H9 (cell line): ENCODE measurements around the gene ATXN10. TPM values are rescaled to one million over a fixed set of nuclear protein-coding genes. Genes with fewer than 3 reads are reported as not detected.

Experiments used
- DNase-seq: peaks from one replicate; pipeline ENCODE4 v3.0.0-alpha.2; 2017
- H2AFZ ChIP-seq: one replicate; pipeline ENCODE4 v1.6.1; 2013; ENCODE audit warnings: mild to moderate bottlenecking, low read length, control low read depth, moderate library complexity
- H2AK5ac ChIP-seq: 2 replicates; pipeline ENCODE4 v1.6.1; 2013; ENCODE audit warnings: low read length, control low read depth, mixed read lengths; ENCODE audit not compliant: insufficient read length
- H2BK120ac ChIP-seq: one replicate; pipeline ENCODE4 v1.6.1; 2013; ENCODE audit warnings: low read depth, mild to moderate bottlenecking, low read length, control low read depth, inconsistent platforms; ENCODE audit not compliant: poor library complexity, severe bottlenecking
- H2BK12ac ChIP-seq: 2 replicates; pipeline ENCODE4 v1.6.1; 2013; ENCODE audit warnings: low read length, control low read depth, mixed read lengths, low read depth; ENCODE audit not compliant: insufficient read length
- H2BK15ac ChIP-seq: 2 replicates; pipeline ENCODE4 v1.6.1; 2013; ENCODE audit warnings: low read depth, low read length, control low read depth
- H2BK20ac ChIP-seq: one replicate; pipeline ENCODE4 v1.6.1; 2013; ENCODE audit warnings: low read depth, mild to moderate bottlenecking, low read length, control low read depth, inconsistent platforms; ENCODE audit not compliant: poor library complexity, severe bottlenecking
- H2BK5ac ChIP-seq: 2 replicates; pipeline ENCODE4 v1.6.1; 2013; ENCODE audit warnings: low read length, control low read depth, mixed read lengths; ENCODE audit not compliant: insufficient read length
- H3K14ac ChIP-seq: 2 replicates; pipeline ENCODE4 v1.6.1; 2013; ENCODE audit warnings: low read length, control low read depth; ENCODE audit not compliant: insufficient read depth
- H3K18ac ChIP-seq: 2 replicates; pipeline ENCODE4 v1.6.1; 2013; ENCODE audit warnings: low read depth, mild to moderate bottlenecking, mixed read lengths, low read length, control low read depth; ENCODE audit not compliant: insufficient read length
- H3K23ac ChIP-seq: 2 replicates; pipeline ENCODE4 v1.6.1; 2013; ENCODE audit warnings: low read length, control low read depth, mixed read lengths, low read depth; ENCODE audit not compliant: insufficient read length
- H3K23me2 ChIP-seq: 2 replicates; pipeline ENCODE4 v1.6.1; 2013; ENCODE audit warnings: low read depth, mild to moderate bottlenecking, mixed read lengths, low read length, control low read depth; ENCODE audit not compliant: insufficient read length, poor library complexity, severe bottlenecking
- H3K27ac ChIP-seq: 2 replicates; pipeline ENCODE4 v1.5.1; 2013; ENCODE audit warnings: low read length, control low read depth, mixed read lengths, low read depth; ENCODE audit not compliant: insufficient read length
- H3K27me3 ChIP-seq: 2 replicates; pipeline ENCODE4 v1.6.1; 2013; ENCODE audit warnings: low read length, control low read depth, inconsistent platforms; ENCODE audit not compliant: insufficient read depth
- H3K4ac ChIP-seq: 2 replicates; pipeline ENCODE4 v1.6.1; 2013; ENCODE audit warnings: low read depth, mild to moderate bottlenecking, control low read depth, inconsistent platforms, low read length, moderate library complexity
- H3K4me1 ChIP-seq: 2 replicates; pipeline ENCODE4 v1.6.1; 2013; ENCODE audit warnings: low read length, control low read depth, inconsistent platforms; ENCODE audit not compliant: insufficient read depth
- H3K4me2 ChIP-seq: 2 replicates; pipeline ENCODE4 v1.6.1; 2013; ENCODE audit warnings: low read length, control low read depth, mixed read lengths; ENCODE audit not compliant: insufficient read length, insufficient read depth
- H3K56ac ChIP-seq: 2 replicates; pipeline ENCODE4 v1.6.1; 2013; ENCODE audit warnings: low read depth, mild to moderate bottlenecking, mixed read lengths, low read length, control low read depth; ENCODE audit not compliant: insufficient read length
- H3K79me1 ChIP-seq: 2 replicates; pipeline ENCODE4 v1.6.1; 2013; ENCODE audit warnings: low read depth, mild to moderate bottlenecking, moderate library complexity, low read length, control low read depth, inconsistent platforms; ENCODE audit not compliant: insufficient read depth, poor library complexity, severe bottlenecking
- H3K79me2 ChIP-seq: 2 replicates; pipeline ENCODE4 v1.6.1; 2013; ENCODE audit warnings: low read length, control low read depth, inconsistent platforms; ENCODE audit not compliant: insufficient read depth
- H3K9ac ChIP-seq: 2 replicates; pipeline ENCODE4 v1.6.1; 2013; ENCODE audit warnings: low read length, control low read depth, mixed read lengths; ENCODE audit not compliant: insufficient read length; ENCODE audit errors: extremely low read depth
- H3K9me3 ChIP-seq: one replicate; pipeline ENCODE4 v1.6.1; 2013; ENCODE audit warnings: low read depth, low read length, inconsistent platforms; ENCODE audit not compliant: control insufficient read depth
- H3T11ph ChIP-seq: one replicate; pipeline ENCODE4 v1.6.1; 2013; ENCODE audit warnings: mild to moderate bottlenecking, low read length, control low read depth, inconsistent platforms
- H4K20me1 ChIP-seq: one replicate; pipeline ENCODE4 v1.6.1; 2013; ENCODE audit not compliant: control insufficient read depth, insufficient read length, insufficient read depth
- H4K5ac ChIP-seq: 2 replicates; pipeline ENCODE4 v1.6.1; 2013; ENCODE audit warnings: low read depth, mild to moderate bottlenecking, mixed read lengths, low read length, control low read depth; ENCODE audit not compliant: insufficient read length
- H4K8ac ChIP-seq: replicated peaks from 2 replicates; pipeline ENCODE4 v1.6.1; 2013; ENCODE audit warnings: low read length, control low read depth, mixed read lengths, low read depth; ENCODE audit not compliant: insufficient read length
- H4K91ac ChIP-seq: 2 replicates; pipeline ENCODE4 v1.6.1; 2013; ENCODE audit warnings: low read depth, mild to moderate bottlenecking, moderate library complexity, mixed read lengths, low read length, control low read depth; ENCODE audit not compliant: insufficient read length
- H3K27ac Mint-ChIP-seq, 3 experiments: 2 replicates in 2 of 3; 3 replicates in 1 of 3; pipeline ENCODE4 v1.8.0; 2020 to 2021; ENCODE audit warnings: mixed read lengths in 3 of 3, mild to moderate bottlenecking in 1 of 3, moderate library complexity in 1 of 3
- H3K27me3 Mint-ChIP-seq: 2 replicates; pipeline ENCODE4 v1.8.0; 2021; ENCODE audit warnings: low read depth, mild to moderate bottlenecking, moderate library complexity, mixed read lengths
- H3K36me3 Mint-ChIP-seq, 3 experiments: 2 replicates in 2 of 3; 3 replicates in 1 of 3; pipeline ENCODE4 v1.8.0; 2020 to 2021; ENCODE audit warnings: low read depth in 3 of 3, mixed read lengths in 3 of 3; ENCODE audit not compliant: insufficient read depth in 1 of 3
- H3K4me1 Mint-ChIP-seq, 2 experiments: 2 replicates each; pipeline ENCODE4 v1.8.0; 2020; ENCODE audit warnings: mixed read lengths in 2 of 2
- H3K4me3 Mint-ChIP-seq, 2 experiments: 2 replicates in 1 of 2; 3 replicates in 1 of 2; pipeline ENCODE4 v1.8.0; 2020 to 2021; ENCODE audit warnings: mild to moderate bottlenecking in 2 of 2, mixed read lengths in 2 of 2, moderate library complexity in 1 of 2
- H3K9me3 Mint-ChIP-seq, 2 experiments: 2 replicates in 1 of 2; 3 replicates in 1 of 2; pipeline ENCODE4 v1.8.0; 2020; ENCODE audit warnings: mild to moderate bottlenecking in 2 of 2, mixed read lengths in 2 of 2, moderate library complexity in 1 of 2
- CTCF ChIP-seq: fragments of 200-600 bp; sonication (generic); conservative IDR thresholded peaks from 3 replicates; pipeline ENCODE4 v1.8.0; 2021; ENCODE audit warnings: antibody characterized with exemption, mild to moderate bottlenecking
- WGBS: extraction: QIAGEN DNeasy Blood & Tissue Kit; methylation state at CpG from one replicate; pipeline ENCODE4 v1.1.7; 2013; ENCODE audit warnings: missing lambda C conversion rate, low lambda C conversion rate, mixed read lengths; ENCODE audit not compliant: insufficient read length; ENCODE audit errors: extremely low coverage; 5-methylcytosine and 5-hydroxymethylcytosine counted together
- total RNA-seq: library from RNA; stranded (reverse); gene quantifications from 2 replicates; pipeline ENCODE4 v1.2.1, GENCODE V29; 2021

Gene ATXN10
- total RNA-seq, 1 experiment from 2014 or later: 210 TPM

DNA sequence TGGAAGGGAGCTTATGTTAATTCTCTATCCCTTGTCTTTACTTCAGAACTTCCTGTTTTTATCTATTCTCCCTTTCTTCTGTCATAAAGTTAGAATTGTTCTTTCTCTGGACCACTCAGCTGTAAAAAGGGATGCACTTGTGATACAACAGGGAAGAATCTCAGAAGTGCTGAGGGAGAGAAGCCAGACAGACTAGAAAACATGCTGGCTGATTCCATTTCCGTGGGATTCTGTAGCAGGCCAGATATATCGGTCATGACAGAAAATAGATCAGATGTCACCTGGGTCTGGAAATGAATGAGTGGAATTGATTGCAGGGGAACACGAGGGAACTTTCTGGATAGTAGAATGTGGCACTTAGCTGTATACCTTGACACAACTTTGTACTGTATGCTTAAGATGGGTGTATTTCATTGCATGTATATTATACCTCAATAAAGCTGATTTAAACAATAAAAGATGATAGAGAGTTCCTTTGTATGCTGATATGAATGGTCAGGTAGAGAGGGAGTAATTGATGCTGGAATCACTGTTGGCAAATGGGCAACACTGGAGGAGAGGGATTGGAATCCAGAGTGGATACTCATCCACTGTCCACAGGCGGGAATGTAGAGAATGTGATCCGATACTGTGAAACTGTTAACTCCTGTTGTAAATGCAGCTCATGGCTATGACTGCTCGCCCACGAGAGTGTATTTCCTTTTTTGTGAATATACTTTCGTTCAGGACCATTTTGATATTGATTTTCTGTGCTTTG lies 59.6 kb downstream of the ATXN10 start:
- peak overlapping the region in 2 of 3 experiments; percentile 40 to 58; a peak in 3 of 7 replicates for H3K27ac Mint-ChIP-seq
- no peak overlapping the region for H3K9ac ChIP-seq
- TF ChIP-seq CTCF: no peak
- no CpG with 5 or more reads among the region's 8 CpGs for WGBS
- H3K23me2 ChIP-seq: no peaks in the 10 kb centered on the region
- H2BK20ac ChIP-seq: no peak overlapping the region
- H2BK5ac ChIP-seq: no peak overlapping the region
- H3T11ph ChIP-seq: no peak overlapping the region
- H4K5ac ChIP-seq: no peak overlapping the region
- no peak overlapping the region for H3K4me3 Mint-ChIP-seq
- no peak overlapping the region for H3K4ac ChIP-seq
- no peak overlapping the region for H3K18ac ChIP-seq
- no peak overlapping the region for H2BK12ac ChIP-seq
- H2BK120ac ChIP-seq: no peak overlapping the region
- H3K14ac ChIP-seq: no peak overlapping the region
- H3K23ac ChIP-seq: no peak overlapping the region
- H3K4me1 Mint-ChIP-seq: peaks cover 5 to 8% of the 10 kb centered on the region in 2 experiments
- no peaks in the 10 kb centered on the region for H3K9me3 Mint-ChIP-seq
- DNase-seq: no peak
- H3K36me3 Mint-ChIP-seq: peaks cover 5 to 10% (median 8%) of the 10 kb centered on the region in 3 experiments; a peak in 5 of 7 replicates
- no peak overlapping the region for H4K91ac ChIP-seq
- H3K79me1 ChIP-seq: no peaks in the 10 kb centered on the region
- no peak overlapping the region for H3K4me2 ChIP-seq
- H3K4me1 ChIP-seq: no peaks in the 10 kb centered on the region
- no peaks in the 10 kb centered on the region for H3K27me3 Mint-ChIP-seq
- no peak overlapping the region for H2AFZ ChIP-seq
- no peak overlapping the region for H2BK15ac ChIP-seq
- no peaks in the 10 kb centered on the region for H3K27me3 ChIP-seq
- no peak overlapping the region for H2AK5ac ChIP-seq
- no peaks in the 10 kb centered on the region for H3K79me2 ChIP-seq
- H4K20me1 ChIP-seq: no peaks in the 10 kb centered on the region
- no peak overlapping the region for H3K27ac ChIP-seq
- H4K8ac ChIP-seq: no peak overlapping the region
- no peak overlapping the region for H3K56ac ChIP-seq
- no peaks in the 10 kb centered on the region for H3K9me3 ChIP-seq
